GM21723 (cell line): ENCODE data around the gene KDM2A.
"Not testable (repeated sequence)": the region's sequence is repeated elsewhere in the genome, so short reads cannot be mapped to it uniquely, and the experiment has no call there.

ENCODE experiments used
- ATAC-seq: cut with Tn5 transposase; IDR thresholded peaks from one replicate; pipeline ENCODE4 v1.9.1; 2021; ENCODE audit warnings: mild to moderate bottlenecking, moderate library complexity; ENCODE audit not compliant: unreplicated experiment

Gene KDM2A

DNA sequence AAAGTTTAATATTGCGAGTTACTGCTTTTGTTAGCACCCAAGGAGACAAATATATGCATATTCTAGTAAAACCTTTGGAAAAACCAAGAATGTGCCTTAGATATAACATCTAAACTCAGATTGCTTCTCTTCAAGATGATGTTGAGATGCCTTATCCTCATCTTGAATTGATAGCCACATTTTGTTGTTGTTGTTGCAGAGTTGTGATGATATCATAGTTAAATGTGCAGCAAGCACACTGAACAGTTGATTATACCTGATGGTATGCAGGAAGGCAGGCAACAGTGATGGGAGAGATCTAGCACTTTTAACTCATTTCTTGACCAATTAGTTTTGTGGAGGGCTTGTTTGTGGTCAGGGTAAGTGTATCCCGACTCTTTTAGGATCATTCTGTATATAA lies 48.0 kb downstream of the KDM2A start:
- ATAC-seq, result no peak

DNA sequence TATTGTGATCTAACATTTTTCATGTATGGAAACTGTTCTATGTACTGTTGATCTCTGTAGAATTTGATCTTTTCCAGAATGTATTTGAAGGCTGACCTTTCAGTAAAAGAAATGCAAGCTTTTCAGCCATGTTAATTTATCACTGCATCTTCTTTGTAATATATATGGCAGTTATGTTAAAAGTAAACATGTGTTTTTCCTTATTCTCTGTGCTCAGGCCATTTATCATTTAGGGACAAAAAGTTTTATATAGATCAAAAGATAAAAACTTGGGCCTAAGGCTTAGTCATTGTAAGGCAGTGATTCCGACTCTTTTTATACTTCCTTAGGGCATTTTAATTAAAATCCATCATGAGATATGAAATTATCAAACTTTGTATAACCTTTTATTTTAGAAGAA lies 48.7 kb downstream of the KDM2A start:
- no peak for ATAC-seq

GRCh38 chr11:67168911-67169310 lies 49.8 kb downstream of the KDM2A start:
- ATAC-seq, result not testable (repeated sequence)

DNA sequence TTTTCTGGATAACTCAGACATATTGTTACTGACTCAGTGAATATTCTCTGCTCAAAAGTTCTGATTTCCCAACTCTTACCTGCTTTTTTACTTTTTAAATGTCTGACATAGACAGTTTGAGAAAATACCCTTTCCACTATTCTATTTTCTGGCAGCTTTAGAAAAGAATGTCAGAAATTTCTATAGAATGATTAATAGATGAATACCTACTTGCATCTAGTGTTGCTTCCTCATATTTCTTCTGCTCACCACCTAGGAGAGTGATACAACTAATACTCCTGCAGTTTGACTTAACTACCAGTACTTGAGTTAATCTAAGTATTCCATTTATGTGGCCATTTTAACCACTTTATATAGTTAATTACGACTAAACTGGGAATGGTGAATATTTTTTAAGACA lies 55.2 kb downstream of the KDM2A start:
- ATAC-seq, result no peak

DNA sequence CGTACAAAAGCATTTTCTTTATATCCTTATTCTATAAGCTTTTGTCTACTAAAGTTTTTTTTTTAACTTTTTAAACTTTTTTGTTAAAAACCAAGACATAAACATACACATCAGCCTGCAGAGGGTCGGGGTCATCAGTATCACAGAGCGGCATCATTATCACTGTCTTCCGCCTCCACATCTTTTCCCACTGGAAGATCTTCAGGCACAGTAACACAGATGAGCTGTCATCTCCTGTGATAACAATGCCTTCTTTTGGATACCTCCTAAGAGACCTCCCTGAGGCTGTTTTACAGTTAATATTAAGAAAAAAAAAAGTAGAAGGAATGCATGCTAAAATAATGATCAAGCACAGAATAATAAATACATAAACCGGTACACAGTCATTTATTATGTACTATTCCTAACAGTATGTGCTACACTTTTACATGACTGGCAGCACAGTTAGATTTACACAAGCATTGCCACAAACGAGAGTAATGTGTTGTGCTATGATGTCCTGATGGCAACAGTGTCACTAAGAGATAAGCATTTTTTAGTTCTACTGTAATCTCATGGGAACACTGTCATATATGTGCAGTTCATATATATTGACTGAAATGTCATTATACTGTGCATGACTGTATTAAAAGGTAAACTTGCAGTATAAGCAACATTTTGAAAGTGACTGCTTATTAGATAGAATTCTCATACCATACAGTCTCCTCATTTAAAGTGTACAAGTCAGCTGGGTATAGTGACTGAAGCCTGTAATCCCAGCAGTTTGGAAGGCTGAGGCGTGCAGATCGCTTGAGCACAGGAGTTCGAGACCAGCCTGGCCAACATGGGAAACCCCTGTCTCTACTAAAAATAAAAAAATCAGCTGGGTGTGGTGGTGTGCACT lies 58.6 kb downstream of the KDM2A start:
- ATAC-seq, result no peak

DNA sequence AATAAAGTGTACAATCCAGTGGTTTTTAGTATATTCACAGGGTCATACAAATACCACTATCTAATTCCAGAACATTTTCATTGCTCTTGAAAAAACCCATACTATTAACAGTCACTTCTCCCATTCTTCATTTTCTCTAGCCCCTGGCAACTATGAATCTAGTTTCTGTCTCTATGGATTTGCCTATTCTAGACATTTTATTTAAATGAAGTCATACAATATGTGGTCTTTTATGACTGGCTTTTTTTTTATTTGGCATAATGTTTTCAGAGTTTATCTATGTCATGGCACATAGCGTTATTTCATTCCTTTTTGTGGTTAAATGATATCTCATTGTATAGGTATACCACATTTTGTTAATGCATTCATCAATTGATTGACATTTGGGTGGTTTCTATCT lies 59.4 kb downstream of the KDM2A start:
- ATAC-seq, result no peak

DNA sequence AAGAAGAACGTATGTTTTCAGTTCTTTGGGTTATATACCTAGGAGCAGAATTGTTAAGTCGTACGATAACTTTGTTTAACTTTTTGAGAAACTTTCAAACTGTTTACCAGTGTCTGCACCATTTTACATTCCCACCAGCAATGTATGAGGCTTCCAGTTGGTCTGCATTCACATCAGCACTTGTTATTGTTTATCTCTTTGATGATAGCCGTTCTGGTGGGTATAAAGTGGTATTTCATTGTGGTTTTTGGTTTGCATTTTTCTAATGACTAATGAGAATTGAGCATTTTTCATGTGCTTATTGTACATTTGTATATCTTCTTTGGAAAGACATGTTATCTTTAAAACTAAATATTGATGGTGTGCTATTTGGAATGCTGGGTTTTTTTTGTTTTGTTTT lies 59.8 kb downstream of the KDM2A start:
- no peak for ATAC-seq

DNA sequence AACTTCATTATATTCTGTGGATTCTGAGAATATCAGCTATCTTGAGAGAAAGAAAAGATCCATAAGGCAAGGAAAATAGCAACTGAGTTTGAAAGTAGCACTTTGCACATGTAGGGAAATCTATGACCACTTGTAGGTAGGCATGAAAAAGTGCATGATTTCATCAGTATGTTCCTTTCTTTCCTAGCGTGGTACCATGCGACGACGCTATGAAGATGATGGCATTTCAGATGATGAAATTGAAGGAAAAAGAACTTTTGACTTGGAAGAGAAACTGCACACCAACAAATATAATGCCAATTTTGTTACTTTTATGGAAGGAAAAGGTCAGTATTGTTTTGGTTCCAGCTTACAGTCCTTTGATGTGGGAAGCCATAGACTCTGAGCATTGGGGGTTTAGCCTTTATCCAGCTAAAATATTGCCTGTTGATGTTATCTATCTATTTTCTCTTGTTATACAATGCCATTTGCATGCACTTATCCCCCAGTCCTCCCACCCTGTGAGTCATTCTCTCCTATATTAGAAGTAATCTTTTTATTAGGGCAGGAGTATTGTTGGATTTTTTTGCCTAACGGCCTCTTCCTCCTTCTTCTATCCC lies 60.9 kb downstream of the KDM2A start:
- ATAC-seq, result no peak

GRCh38 chr11:67194096-67194495 lies 75.0 kb downstream of the KDM2A start:
- no peak for ATAC-seq

DNA sequence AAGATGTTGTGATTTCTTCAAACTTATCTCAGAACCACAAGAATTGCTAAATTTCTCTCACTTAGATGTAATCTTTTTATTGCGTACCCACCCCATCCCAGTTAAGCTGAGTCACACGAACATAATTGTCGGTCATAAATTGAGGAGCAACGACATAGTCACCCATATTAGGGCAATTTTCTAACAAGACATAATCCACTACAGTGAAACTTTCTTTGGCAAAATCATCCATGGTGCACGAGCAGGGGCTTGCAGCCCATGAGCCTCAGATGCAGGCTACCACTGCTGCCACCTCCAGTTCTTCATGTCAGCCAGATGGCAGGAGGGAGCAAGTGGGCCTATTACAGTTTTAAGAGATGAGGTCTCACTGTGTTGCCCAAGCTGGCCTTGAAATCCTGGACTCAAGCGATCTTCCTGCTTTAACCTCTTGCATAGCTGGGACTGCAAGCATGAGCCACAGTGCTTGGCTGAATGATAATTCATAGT lies 77.0 kb downstream of the KDM2A start:
- ATAC-seq, result no peak

DNA sequence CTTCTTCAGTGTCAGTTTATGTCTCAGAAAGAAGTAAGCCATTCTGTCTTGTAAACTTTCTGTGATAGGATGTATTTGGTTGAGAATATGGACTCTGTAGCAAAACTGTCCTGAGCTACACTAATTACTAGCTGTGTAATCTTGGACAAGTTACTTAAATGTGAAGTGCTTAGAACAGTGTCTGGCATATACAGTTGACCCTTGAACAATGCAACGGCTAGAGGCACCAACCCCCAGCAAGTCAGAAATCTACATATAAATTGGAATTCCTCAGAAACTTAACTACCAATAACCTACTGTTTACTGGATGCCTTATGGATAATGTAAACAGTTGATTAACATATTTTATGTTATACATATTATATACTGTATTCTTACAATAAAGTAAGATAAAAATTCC lies 78.5 kb downstream of the KDM2A start:
- no peak for ATAC-seq

GRCh38 chr11:67198781-67199180 lies 79.7 kb downstream of the KDM2A start:
- ATAC-seq, result not testable (repeated sequence)

- no peak for ATAC-seq
Observed at GRCh38 chr11:67199751-67200150, 80.7 kb downstream of the KDM2A start.

DNA sequence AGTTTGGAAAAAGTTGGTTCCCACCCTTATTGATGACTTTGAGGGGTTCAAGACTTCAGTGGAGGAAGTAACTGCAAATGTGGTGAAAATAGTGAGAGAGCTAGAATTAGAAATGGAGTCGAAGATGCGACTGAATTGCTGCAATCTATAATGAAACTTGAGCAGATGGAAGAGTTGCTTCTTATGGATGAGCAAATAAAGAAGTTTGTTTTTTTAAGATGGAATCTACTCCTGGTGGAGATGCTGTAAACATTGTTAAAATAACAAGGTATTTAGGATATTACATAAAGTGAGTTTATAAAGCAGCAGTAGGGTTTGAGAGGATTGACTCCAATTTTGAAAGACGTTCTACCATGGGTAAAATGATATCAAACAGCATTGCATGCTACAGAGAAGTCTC lies 83.0 kb downstream of the KDM2A start:
- ATAC-seq, result no peak

GRCh38 chr11:67204822-67205221 lies 85.8 kb downstream of the KDM2A start:
- ATAC-seq, result no peak

GRCh38 chr11:67209222-67209621 lies 90.2 kb downstream of the KDM2A start:
- not testable (repeated sequence) for ATAC-seq

- ATAC-seq, result no peak
Observed at GRCh38 chr11:67211656-67212436, 92.8 kb downstream of the KDM2A start.

GRCh38 chr11:67213178-67213621 lies 94.1 kb downstream of the KDM2A start:
- ATAC-seq, result no peak

GRCh38 chr11:67227726-67228125 lies 108.7 kb downstream of the KDM2A start:
- ATAC-seq, result no peak

GRCh38 chr11:67230406-67230805 lies 111.3 kb downstream of the KDM2A start:
- no peak for ATAC-seq

- no peak for ATAC-seq
Observed at GRCh38 chr11:67230886-67231285, 111.8 kb downstream of the KDM2A start.
